GM12872 (cell line): ENCODE results near the gene ERGIC1.

ENCODE experiments used
- CTCF ChIP-seq: IDR thresholded peaks from 3 replicates; pipeline ENCODE4 v1.5.1; 2011; ENCODE audit warnings: low read depth, mild to moderate bottlenecking, low read length, moderate library complexity; ENCODE audit not compliant: insufficient read depth

ERGIC1 gene

GRCh38 chr5:172887692-172888091 lies 53.6 kb downstream of the ERGIC1 start:
- TF ChIP-seq CTCF, result no peak

- TF ChIP-seq CTCF, result no peak
Observed at GRCh38 chr5:172890659-172891058, 56.6 kb downstream of the ERGIC1 start.

- TF ChIP-seq CTCF, result no peak
Observed at GRCh38 chr5:172891716-172892421, 57.8 kb downstream of the ERGIC1 start.

- TF ChIP-seq CTCF, result no peak
Observed at GRCh38 chr5:172892713-172893112, 58.7 kb downstream of the ERGIC1 start.

DNA sequence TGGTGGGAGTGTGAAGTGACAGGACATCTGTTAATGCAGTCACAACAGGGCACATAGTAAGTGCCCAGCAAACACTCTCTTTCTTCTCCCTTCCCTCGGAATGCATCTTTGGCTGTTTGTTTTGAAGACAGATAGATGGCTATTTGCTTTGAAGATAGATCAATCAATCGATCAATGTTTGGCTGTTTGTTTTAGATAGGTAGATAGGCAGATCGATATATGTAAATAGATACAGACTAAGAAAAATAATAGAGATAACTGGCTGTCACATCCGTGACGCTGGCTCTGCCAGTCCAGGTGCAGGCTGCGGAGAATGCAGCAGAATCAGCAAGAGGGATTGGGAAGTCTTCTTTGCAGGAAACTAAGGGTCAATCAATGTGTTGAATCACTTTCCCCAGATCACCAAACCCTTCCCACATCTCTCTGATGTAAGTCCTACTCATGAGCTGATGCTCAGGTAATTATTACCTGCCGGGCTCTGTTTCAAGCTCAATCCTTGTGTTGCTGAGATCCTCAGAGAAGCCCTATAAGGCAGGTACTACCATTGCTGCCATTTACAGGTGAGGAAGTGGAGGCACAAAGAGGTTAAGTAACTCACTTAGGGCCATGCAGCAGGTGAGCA lies 60.8 kb downstream of the ERGIC1 start:
- no peak for TF ChIP-seq CTCF

GRCh38 chr5:172895549-172895948 lies 61.5 kb downstream of the ERGIC1 start:
- TF ChIP-seq CTCF, result no peak

GRCh38 chr5:172896465-172896864 lies 62.4 kb downstream of the ERGIC1 start:
- TF ChIP-seq CTCF, result no peak
